IMR-90 (cell line): ENCODE data around the gene SLC38A8.

Experiments used
- CTCF ChIP-seq: conservative IDR thresholded peaks from 2 replicates; pipeline ENCODE4 v1.5.1; 2012; ENCODE audit warnings: mild to moderate bottlenecking, low read depth, low read length, improper control_type of control experiment
- ELK1 ChIP-seq: fragments of 150-350 bp; IDR thresholded peaks from 2 replicates; pipeline ENCODE4 v1.6.1; 2016; ENCODE audit warnings: low read depth, mild to moderate bottlenecking, low read length, moderate library complexity, borderline replicate concordance
- POLR2A ChIP-seq: IDR thresholded peaks from 2 replicates; pipeline ENCODE4 v1.6.1; 2012; ENCODE audit warnings: mild to moderate bottlenecking, low read depth, low read length
- RAD21 ChIP-seq: IDR thresholded peaks from 2 replicates; pipeline ENCODE4 v1.6.1; 2012; ENCODE audit warnings: low read length, improper control_type of control experiment

GRCh38 chr16:84015399-84015798 is 27.2 kb downstream of the SLC38A8 start:
- TF ChIP-seq ELK1 (no peak), CTCF (no peak), POLR2A (no peak), RAD21 (no peak)
